Activated T-helper 1 cell treated with anti-CD3 and anti-CD28 coated beads, Interleukin-12 subunit alpha, Interleukin-12 subunit beta, Interleukin-2, Interleukin-4 antibody, amounts not matched to agents 30 ng/mL and 10 ng/mL and 1 ng/mL, durations not matched to agents 14 hours and 24 hours and 36 hours (primary cell): ENCODE results near the gene MED23. TPM values are rescaled to one million over a fixed set of nuclear protein-coding genes. Genes with fewer than 3 reads are reported as not detected.

ENCODE experiments used
- DNase-seq: peaks from one replicate; pipeline ENCODE4 v3.0.0; 2021; ENCODE audit warnings: low spot score
- H3K27ac Mint-ChIP-seq: one replicate; pipeline ENCODE4 v1.8.0; 2021; ENCODE audit warnings: mild to moderate bottlenecking, mixed read lengths
- H3K27me3 Mint-ChIP-seq: one replicate; pipeline ENCODE4 v1.8.0; 2022; ENCODE audit warnings: mild to moderate bottlenecking, moderate library complexity, mixed read lengths; ENCODE audit not compliant: insufficient read depth
- H3K36me3 Mint-ChIP-seq: one replicate; pipeline ENCODE4 v1.8.0; 2021; ENCODE audit warnings: low read depth, mixed read lengths
- H3K4me1 Mint-ChIP-seq: one replicate; pipeline ENCODE4 v1.8.0; 2021; ENCODE audit warnings: low read depth, mixed read lengths
- H3K4me3 Mint-ChIP-seq: one replicate; pipeline ENCODE4 v1.8.0; 2021; ENCODE audit warnings: mild to moderate bottlenecking, moderate library complexity, mixed read lengths
- H3K9me3 Mint-ChIP-seq: one replicate; pipeline ENCODE4 v1.8.0; 2021; ENCODE audit warnings: mixed read lengths
- intact Hi-C: fragments of 100-400 bp; cut with micrococcal nuclease; formaldehyde crosslinking; loops from one replicate; pipeline ENCODE4 v1.15.1; 2024
- total RNA-seq: library from RNA; stranded (reverse); gene quantifications from 2 replicates; pipeline ENCODE4 v1.2.3, GENCODE V29; 2022

Gene MED23
- total RNA-seq, 1 donor from 2014 or later = 34.0 TPM

GRCh38 chr6:131654326-131654725 is 26.3 kb upstream of the MED23 start:
- Mint-ChIP-seq H3K27me3 (peaks cover 3% of the 10 kb centered on the region), H3K36me3 (no peaks in the 10 kb centered on the region), H3K27ac (no peak overlapping the region), H3K4me1 (peaks cover 8% of the 10 kb centered on the region), H3K9me3 (no peaks in the 10 kb centered on the region), H3K4me3 (no peak overlapping the region)
- no peak for DNase-seq
- intact Hi-C loops = loop anchor here (2.0 kb wide), 1 partner anchor 14 kb away; no protein-coding TSS in a partner anchor

GRCh38 chr6:131652472-131652871 is 24.4 kb upstream of the MED23 start:
- peaks cover 7% of the 10 kb centered on the region for H3K27me3 Mint-ChIP-seq
- no peaks in the 10 kb centered on the region for H3K9me3 Mint-ChIP-seq
- no peaks in the 10 kb centered on the region for H3K36me3 Mint-ChIP-seq
- no peak overlapping the region for H3K27ac Mint-ChIP-seq
- intact Hi-C loops = no loop called here
- no peak overlapping the region for H3K4me3 Mint-ChIP-seq
- no peak for DNase-seq
- H3K4me1 Mint-ChIP-seq = peaks cover 8% of the 10 kb centered on the region

- peaks cover 8% of the 10 kb centered on the region for H3K4me1 Mint-ChIP-seq
- H3K27me3 Mint-ChIP-seq = peaks cover 7% of the 10 kb centered on the region
- no peak for DNase-seq
- H3K36me3 Mint-ChIP-seq = no peaks in the 10 kb centered on the region
- H3K9me3 Mint-ChIP-seq = no peaks in the 10 kb centered on the region
- intact Hi-C loops = no loop called here
- H3K27ac Mint-ChIP-seq = no peak overlapping the region
- no peak overlapping the region for H3K4me3 Mint-ChIP-seq
Measured at GRCh38 chr6:131651782-131652181, 23.7 kb upstream of the MED23 start.

GRCh38 chr6:131646249-131646670 is 18.2 kb upstream of the MED23 start:
- H3K36me3 Mint-ChIP-seq = peaks cover 3% of the 10 kb centered on the region
- intact Hi-C loops = no loop called here

GRCh38 chr6:131645846-131646245 is 17.8 kb upstream of the MED23 start:
- peaks cover 3% of the 10 kb centered on the region for H3K36me3 Mint-ChIP-seq
- H3K4me3 Mint-ChIP-seq = no peak overlapping the region
- no peak for DNase-seq
- intact Hi-C loops = no loop called here
- H3K27ac Mint-ChIP-seq = no peak overlapping the region
- peaks cover 4% of the 10 kb centered on the region for H3K27me3 Mint-ChIP-seq
- H3K9me3 Mint-ChIP-seq = no peaks in the 10 kb centered on the region
- peaks cover 4% of the 10 kb centered on the region for H3K4me1 Mint-ChIP-seq

More at GRCh38 chr6:131646249-131646670, 18.2 kb upstream of the MED23 start:
- Mint-ChIP-seq H3K4me3 (no peak overlapping the region), H3K27ac (no peak overlapping the region), H3K4me1 (peaks cover 4% of the 10 kb centered on the region), H3K27me3 (peaks cover 4% of the 10 kb centered on the region), H3K9me3 (no peaks in the 10 kb centered on the region)
- no peak for DNase-seq

- Mint-ChIP-seq H3K9me3 (no peaks in the 10 kb centered on the region), H3K4me1 (peaks cover 12% of the 10 kb centered on the region), H3K4me3 (no peak overlapping the region), H3K36me3 (peaks cover 3% of the 10 kb centered on the region), H3K27ac (no peak overlapping the region), H3K27me3 (peaks cover 4% of the 10 kb centered on the region)
- intact Hi-C loops = no loop called here
- DNase-seq = no peak
Measured at GRCh38 chr6:131644921-131645320, 16.9 kb upstream of the MED23 start.

GRCh38 chr6:131643855-131644460 is 15.9 kb upstream of the MED23 start:
- H3K27me3 Mint-ChIP-seq = peaks cover under 1% of the 10 kb centered on the region
- H3K4me3 Mint-ChIP-seq = no peak overlapping the region
- DNase-seq = no peak
- intact Hi-C loops = no loop called here
- H3K9me3 Mint-ChIP-seq = no peaks in the 10 kb centered on the region
- H3K4me1 Mint-ChIP-seq = peaks cover 12% of the 10 kb centered on the region
- H3K27ac Mint-ChIP-seq = no peak overlapping the region
- peaks cover 3% of the 10 kb centered on the region for H3K36me3 Mint-ChIP-seq

- H3K9me3 Mint-ChIP-seq = no peaks in the 10 kb centered on the region
- H3K4me1 Mint-ChIP-seq = peaks cover 13% of the 10 kb centered on the region
- H3K36me3 Mint-ChIP-seq = peaks cover 4% of the 10 kb centered on the region
- H3K4me3 Mint-ChIP-seq = no peak overlapping the region
- no peak overlapping the region for H3K27ac Mint-ChIP-seq
- intact Hi-C loops = no loop called here
- no peak for DNase-seq
- H3K27me3 Mint-ChIP-seq = no peaks in the 10 kb centered on the region
Measured at GRCh38 chr6:131642987-131643611, 15.1 kb upstream of the MED23 start.

GRCh38 chr6:131642565-131642964 is 14.5 kb upstream of the MED23 start:
- DNase-seq = no peak
- Mint-ChIP-seq H3K27me3 (no peaks in the 10 kb centered on the region), H3K4me1 (peaks cover 16% of the 10 kb centered on the region), H3K27ac (no peak overlapping the region), H3K9me3 (no peaks in the 10 kb centered on the region), H3K36me3 (peaks cover 5% of the 10 kb centered on the region), H3K4me3 (no peak overlapping the region)
- intact Hi-C loops = no loop called here

GRCh38 chr6:131641554-131641953 is 13.5 kb upstream of the MED23 start:
- Mint-ChIP-seq H3K4me1 (peaks cover 20% of the 10 kb centered on the region), H3K36me3 (peaks cover 5% of the 10 kb centered on the region), H3K4me3 (no peak overlapping the region), H3K9me3 (no peaks in the 10 kb centered on the region), H3K27ac (peak overlapping the region; percentile 81), H3K27me3 (peaks cover 5% of the 10 kb centered on the region)
- no peak for DNase-seq
- intact Hi-C loops = no loop called here

- Mint-ChIP-seq H3K4me1 (peaks cover 20% of the 10 kb centered on the region), H3K27ac (peak overlapping the region; percentile 86), H3K36me3 (peaks cover 5% of the 10 kb centered on the region), H3K9me3 (no peaks in the 10 kb centered on the region), H3K27me3 (peaks cover 5% of the 10 kb centered on the region), H3K4me3 (no peak overlapping the region)
- no peak for DNase-seq
- intact Hi-C loops = loop anchor here (1.0 kb wide), 2 partner anchors 12 to 48 kb away; partner anchors contain the start of gene MED23
Measured at GRCh38 chr6:131640576-131640975, 12.5 kb upstream of the MED23 start.

- peak overlapping the region; percentile 86 for H3K27ac Mint-ChIP-seq
- DNase-seq = no peak
- intact Hi-C loops = loop anchor here (1.0 kb wide), 2 partner anchors 12 to 48 kb away; partner anchors contain the start of gene MED23
- peaks cover 20% of the 10 kb centered on the region for H3K4me1 Mint-ChIP-seq
- H3K36me3 Mint-ChIP-seq = peaks cover 5% of the 10 kb centered on the region
- no peaks in the 10 kb centered on the region for H3K9me3 Mint-ChIP-seq
- peaks cover 5% of the 10 kb centered on the region for H3K27me3 Mint-ChIP-seq
- no peak overlapping the region for H3K4me3 Mint-ChIP-seq
Measured at GRCh38 chr6:131640100-131640499, 12.1 kb upstream of the MED23 start.

GRCh38 chr6:131638013-131638412 is 10.0 kb upstream of the MED23 start:
- Mint-ChIP-seq H3K4me3 (peak overlapping the region; percentile 68), H3K9me3 (no peaks in the 10 kb centered on the region), H3K27me3 (peaks cover 6% of the 10 kb centered on the region), H3K4me1 (peaks cover 20% of the 10 kb centered on the region), H3K27ac (no peak overlapping the region), H3K36me3 (peaks cover 5% of the 10 kb centered on the region)
- no peak for DNase-seq
- intact Hi-C loops = loop anchor here (10.0 kb wide), 1 partner anchor 167 kb away; the partner anchor contains the start of gene ENPP1
